DND-41 (cell line): Measurements from ENCODE around the gene PTPRD.

Source experiments
- ATAC-seq: fragments of 200-7000 bp; cut with Tn5 transposase; 3 replicates; pipeline ENCODE4 v1.9.1; 2021; ENCODE audit warnings: low read depth; ENCODE audit not compliant: insufficient read depth
- DNase-seq: peaks from one replicate; pipeline ENCODE4 v3.0.0-alpha.2; 2020
- H2AFZ ChIP-seq: 2 replicates; pipeline ENCODE4 v1.6.0; 2012; ENCODE audit warnings: low read depth, low read length
- H3K27ac ChIP-seq: 2 replicates; pipeline ENCODE4 v1.5.1; 2012; ENCODE audit warnings: low read length, inconsistent platforms
- H3K27me3 ChIP-seq: fragments of 200-600 bp; sonication (generic); 2 replicates; pipeline ENCODE4 v1.6.0; 2012; ENCODE audit warnings: low read length, mild to moderate bottlenecking, inconsistent platforms; ENCODE audit not compliant: insufficient read depth, poor library complexity
- H3K36me3 ChIP-seq: 2 replicates; pipeline ENCODE4 v1.5.1; 2012; ENCODE audit warnings: low read length, inconsistent platforms; ENCODE audit not compliant: insufficient read depth
- H3K4me1 ChIP-seq: 2 replicates; pipeline ENCODE4 v1.5.1; 2012; ENCODE audit warnings: mild to moderate bottlenecking, low read length; ENCODE audit not compliant: insufficient read depth
- H3K4me2 ChIP-seq: 2 replicates; pipeline ENCODE4 v1.6.0; 2012; ENCODE audit warnings: mild to moderate bottlenecking, moderate library complexity, low read length, inconsistent platforms; ENCODE audit not compliant: insufficient read depth
- H3K4me3 ChIP-seq, 2 experiments: fragments of 200-600 bp in 1 of 2; shearing (Covaris generic) in 1 of 2; 2 replicates each; pipeline ENCODE4 v1.5.1; 2012 to 2016; ENCODE audit warnings: inconsistent platforms in 2 of 2, low read length in 2 of 2, mild to moderate bottlenecking in 2 of 2, low read depth in 1 of 2, moderate library complexity in 1 of 2
- H3K79me2 ChIP-seq: 2 replicates; pipeline ENCODE4 v1.6.0; 2012; ENCODE audit warnings: low read length, inconsistent platforms; ENCODE audit not compliant: insufficient read depth
- H3K9ac ChIP-seq: 2 replicates; pipeline ENCODE4 v1.6.0; 2012; ENCODE audit warnings: low read depth, mild to moderate bottlenecking, inconsistent platforms, low read length, moderate library complexity
- H3K9me3 ChIP-seq: 2 replicates; pipeline ENCODE4 v1.5.1; 2012; ENCODE audit warnings: low read length, moderate library complexity, mild to moderate bottlenecking, inconsistent platforms; ENCODE audit not compliant: insufficient read depth, severe bottlenecking
- H4K20me1 ChIP-seq: 2 replicates; pipeline ENCODE4 v1.6.0; 2012; ENCODE audit warnings: low read length; ENCODE audit not compliant: insufficient read depth
- CTCF ChIP-seq: IDR thresholded peaks from 2 replicates; pipeline ENCODE4 v1.5.1; 2012; ENCODE audit warnings: borderline replicate concordance, low read length, moderate library complexity, mild to moderate bottlenecking; ENCODE audit not compliant: poor library complexity, severe bottlenecking; ENCODE audit errors: extremely low read depth
- EZH2 ChIP-seq: IDR thresholded peaks from 3 replicates; pipeline ENCODE4 v1.6.1; 2012; ENCODE audit warnings: borderline replicate concordance, low read depth, mild to moderate bottlenecking, moderate library complexity, low read length, inconsistent platforms; ENCODE audit not compliant: severe bottlenecking

The PTPRD gene

GRCh38 chr9:8420416-8420815 lies 2192.4 kb downstream of the PTPRD start:
- H3K79me2 ChIP-seq = no peaks in the 10 kb centered on the region
- H3K27ac ChIP-seq = no peak overlapping the region
- H4K20me1 ChIP-seq = no peaks in the 10 kb centered on the region
- no peak overlapping the region for H3K4me3 ChIP-seq
- H3K4me2 ChIP-seq = no peak overlapping the region
- no peaks in the 10 kb centered on the region for H3K27me3 ChIP-seq
- no peak overlapping the region for H3K9ac ChIP-seq
- no peak for DNase-seq
- H3K36me3 ChIP-seq = no peaks in the 10 kb centered on the region
- no peaks in the 10 kb centered on the region for H3K9me3 ChIP-seq
- H2AFZ ChIP-seq = no peak overlapping the region
- H3K4me1 ChIP-seq = no peaks in the 10 kb centered on the region
- ATAC-seq = no peak
- TF ChIP-seq EZH2 (no peak), CTCF (no peak)

- H3K27ac ChIP-seq = no peak overlapping the region
- ATAC-seq = no peak
Observed at GRCh38 chr9:8419596-8420275, 2193.1 kb downstream of the PTPRD start.

GRCh38 chr9:8417341-8417740 lies 2195.5 kb downstream of the PTPRD start:
- H3K9me3 ChIP-seq = no peaks in the 10 kb centered on the region
- TF ChIP-seq CTCF (no peak), EZH2 (no peak)
- no peak overlapping the region for H3K4me3 ChIP-seq
- H4K20me1 ChIP-seq = no peaks in the 10 kb centered on the region
- no peak overlapping the region for H3K9ac ChIP-seq
- H3K79me2 ChIP-seq = no peaks in the 10 kb centered on the region
- no peaks in the 10 kb centered on the region for H3K36me3 ChIP-seq
- H2AFZ ChIP-seq = no peak overlapping the region
- H3K27me3 ChIP-seq = no peaks in the 10 kb centered on the region
- DNase-seq (no peak), ATAC-seq (no peak)
- H3K4me2 ChIP-seq = no peak overlapping the region
- H3K27ac ChIP-seq = no peak overlapping the region
- H3K4me1 ChIP-seq = no peaks in the 10 kb centered on the region

More at GRCh38 chr9:8419596-8420275, 2193.1 kb downstream of the PTPRD start:
- no peak for DNase-seq
- Histone ChIP-seq H3K27me3 (no peaks in the 10 kb centered on the region), H3K9me3 (no peaks in the 10 kb centered on the region), H4K20me1 (no peaks in the 10 kb centered on the region), H2AFZ (no peak overlapping the region), H3K4me1 (no peaks in the 10 kb centered on the region), H3K79me2 (no peaks in the 10 kb centered on the region), H3K9ac (no peak overlapping the region), H3K36me3 (no peaks in the 10 kb centered on the region), H3K4me3 (no peak overlapping the region), H3K4me2 (no peak overlapping the region)
- TF ChIP-seq CTCF = no peak
- no peak for TF ChIP-seq EZH2

- H3K9me3 ChIP-seq = no peaks in the 10 kb centered on the region
- no peak for DNase-seq
- peaks cover 25% of the 10 kb centered on the region for H3K4me1 ChIP-seq
- H3K4me2 ChIP-seq = no peak overlapping the region
- no peaks in the 10 kb centered on the region for H4K20me1 ChIP-seq
- H3K4me3 ChIP-seq = no peak overlapping the region
- ATAC-seq = no peak
- H3K27me3 ChIP-seq = no peaks in the 10 kb centered on the region
- H3K36me3 ChIP-seq = no peaks in the 10 kb centered on the region
- TF ChIP-seq EZH2 (no peak), CTCF (no peak)
- no peak overlapping the region for H3K9ac ChIP-seq
- no peak overlapping the region for H2AFZ ChIP-seq
- H3K79me2 ChIP-seq = no peaks in the 10 kb centered on the region
- H3K27ac ChIP-seq = no peak overlapping the region
Observed at GRCh38 chr9:8412327-8412726, 2200.5 kb downstream of the PTPRD start.
